SU-DHL-6 (cell line): ENCODE measurements around the gene MROH8.

ENCODE experiments used
- EZH2phosphoT487 ChIP-seq: fragments of 200-600 bp; sonication (generic), shearing (Covaris generic); conservative IDR thresholded peaks from 2 replicates; pipeline ENCODE4 v1.6.1; 2018; ENCODE audit warnings: mild to moderate bottlenecking, antibody characterized with exemption, low read length, moderate library complexity, mixed read lengths
- TF ChIP-seq, protein P1 (sequence below): fragments of 200-600 bp; sonication (generic); IDR thresholded peaks from one replicate; pipeline ENCODE4 v1.5.1; 2017; ENCODE audit warnings: antibody characterized with exemption, mild to moderate bottlenecking, low read length, moderate library complexity; ENCODE audit not compliant: insufficient read depth, poor library complexity, severe bottlenecking

DNA sequence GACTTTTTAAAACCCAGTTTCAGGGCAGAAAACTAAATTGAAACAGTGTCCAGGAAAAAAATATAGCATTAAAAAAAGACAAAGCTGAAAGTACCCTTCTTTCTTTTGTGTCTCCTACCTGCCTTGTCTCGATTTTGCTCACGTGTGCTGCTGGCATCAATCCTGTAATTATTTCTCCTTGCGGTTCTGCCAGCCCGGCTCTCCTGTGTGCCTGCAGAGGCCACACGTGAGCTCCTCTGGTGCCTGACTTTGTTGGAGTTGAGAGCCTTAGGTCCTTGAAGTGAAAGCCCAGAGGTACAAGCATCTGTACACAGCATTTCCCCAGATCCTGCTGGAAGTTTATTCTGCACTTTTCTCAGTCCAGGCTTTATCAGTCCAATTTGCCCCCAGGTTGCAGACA, 45.8 kb upstream of the MROH8 start:
- TF ChIP-seq, protein P1, sequence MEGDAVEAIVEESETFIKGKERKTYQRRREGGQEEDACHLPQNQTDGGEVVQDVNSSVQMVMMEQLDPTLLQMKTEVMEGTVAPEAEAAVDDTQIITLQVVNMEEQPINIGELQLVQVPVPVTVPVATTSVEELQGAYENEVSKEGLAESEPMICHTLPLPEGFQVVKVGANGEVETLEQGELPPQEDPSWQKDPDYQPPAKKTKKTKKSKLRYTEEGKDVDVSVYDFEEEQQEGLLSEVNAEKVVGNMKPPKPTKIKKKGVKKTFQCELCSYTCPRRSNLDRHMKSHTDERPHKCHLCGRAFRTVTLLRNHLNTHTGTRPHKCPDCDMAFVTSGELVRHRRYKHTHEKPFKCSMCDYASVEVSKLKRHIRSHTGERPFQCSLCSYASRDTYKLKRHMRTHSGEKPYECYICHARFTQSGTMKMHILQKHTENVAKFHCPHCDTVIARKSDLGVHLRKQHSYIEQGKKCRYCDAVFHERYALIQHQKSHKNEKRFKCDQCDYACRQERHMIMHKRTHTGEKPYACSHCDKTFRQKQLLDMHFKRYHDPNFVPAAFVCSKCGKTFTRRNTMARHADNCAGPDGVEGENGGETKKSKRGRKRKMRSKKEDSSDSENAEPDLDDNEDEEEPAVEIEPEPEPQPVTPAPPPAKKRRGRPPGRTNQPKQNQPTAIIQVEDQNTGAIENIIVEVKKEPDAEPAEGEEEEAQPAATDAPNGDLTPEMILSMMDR: no peak
- no peak for TF ChIP-seq EZH2phosphoT487
